CD4-positive, alpha-beta memory T cell (primary cell): ENCODE data around the gene ASGR1. TPM values are rescaled to one million over a fixed set of nuclear protein-coding genes. Genes with fewer than 3 reads are reported as not detected.

Source experiments
- CTCF ChIA-PET: fragments of 350-600 bp; sonication (Branson Sonifier 250); formaldehyde crosslinking; loops from one replicate; lab custom pipeline; 2021; ENCODE audit warnings: inconsistent platforms; ENCODE audit not compliant: partially characterized antibody; lab: Charles Lee
- POLR2A ChIA-PET: fragments of 350-600 bp; sonication (Branson Sonifier 250); formaldehyde crosslinking; loops from one replicate; lab custom pipeline; 2021; ENCODE audit not compliant: partially characterized antibody; lab: Charles Lee
- DNase-seq, 5 donors: peaks; one replicate each; pipeline versions ENCODE4 v3.0.0 to v3.0.0-alpha.2; 2020 to 2022; ENCODE audit warnings: mixed read lengths in 1 of 5
- H3K27ac ChIP-seq: one replicate; pipeline ENCODE4 v1.7.0; 2013; ENCODE audit warnings: low read depth, low read length
- H3K27me3 ChIP-seq: 2 replicates; pipeline ENCODE4 v1.7.0; 2013; ENCODE audit warnings: mild to moderate bottlenecking, low read length, moderate library complexity; ENCODE audit not compliant: insufficient read depth
- H3K36me3 ChIP-seq: 2 replicates; pipeline ENCODE4 v1.7.0; 2013; ENCODE audit warnings: mild to moderate bottlenecking, low read length, moderate library complexity; ENCODE audit not compliant: insufficient read depth
- H3K4me1 ChIP-seq: 2 replicates; pipeline ENCODE4 v1.7.0; 2013; ENCODE audit warnings: mild to moderate bottlenecking, low read length, moderate library complexity; ENCODE audit not compliant: insufficient read depth
- H3K4me3 ChIP-seq, 2 donors: one replicate each; pipeline ENCODE4 v1.7.0; 2013; ENCODE audit warnings: low read length in 2 of 2, mild to moderate bottlenecking in 1 of 2
- H3K9me3 ChIP-seq, 2 donors: one replicate each; pipeline ENCODE4 v1.7.0; 2013; ENCODE audit warnings: low read length in 2 of 2, control low read depth in 1 of 2; ENCODE audit not compliant: control insufficient read depth in 1 of 2
- H3K27ac Mint-ChIP-seq, 7 donors: one replicate each; pipeline ENCODE4 v1.8.0; 2020 to 2021; ENCODE audit warnings: mixed read lengths in 7 of 7, mild to moderate bottlenecking in 6 of 7, inconsistent platforms in 3 of 7, moderate library complexity in 3 of 7
- H3K27me3 Mint-ChIP-seq, 2 donors: one replicate each; pipeline ENCODE4 v1.8.0; 2020 to 2021; ENCODE audit warnings: mixed read lengths in 2 of 2
- H3K36me3 Mint-ChIP-seq, 2 donors: one replicate each; pipeline ENCODE4 v1.8.0; 2020 to 2021; ENCODE audit warnings: mixed read lengths in 2 of 2, inconsistent platforms in 1 of 2, mild to moderate bottlenecking in 1 of 2
- H3K4me1 Mint-ChIP-seq, 4 donors: one replicate each; pipeline ENCODE4 v1.8.0; 2020 to 2021; ENCODE audit warnings: mixed read lengths in 4 of 4, mild to moderate bottlenecking in 1 of 4
- H3K4me3 Mint-ChIP-seq, 8 donors: one replicate each; pipeline ENCODE4 v1.8.0; 2020 to 2021; ENCODE audit warnings: mixed read lengths in 8 of 8, mild to moderate bottlenecking in 7 of 8, moderate library complexity in 6 of 8, inconsistent platforms in 3 of 8
- H3K9me3 Mint-ChIP-seq, 8 donors: one replicate each; pipeline ENCODE4 v1.8.0; 2020 to 2021; ENCODE audit warnings: mixed read lengths in 8 of 8, mild to moderate bottlenecking in 5 of 8, inconsistent platforms in 3 of 8, moderate library complexity in 1 of 8
- intact Hi-C: fragments of 100-400 bp; cut with micrococcal nuclease; formaldehyde crosslinking; loops from one replicate; pipeline ENCODE4 v1.15.1; 2023
- polyA plus RNA-seq, 2 donors: library from polyadenylated mRNA; unstranded; fragments of 300-500 nt; fragmentation: Illumina TruSeq; gene quantifications; one replicate each; pipeline ENCODE4 v1.2.3, GENCODE V29; 2021
- total RNA-seq, 2 experiments: library from RNA; stranded (reverse); gene quantifications; one replicate each; pipeline ENCODE4 v1.2.3, GENCODE V29; 2021

Gene ASGR1
- total and polyA plus RNA-seq, 4 experiments from 2014 or later, result not detected

GRCh38 chr17:7216242-7217112 lies 37.3 kb upstream of the ASGR1 start:
- peak overlapping the region; percentile 73 to 98 (median 91) for H3K27ac Mint-ChIP-seq
- CTCF ChIA-PET, result interaction anchor here (0.8 kb wide), 1 partner anchor 171 kb away, joined by 3 read pairs; no protein-coding TSS in a partner anchor
- DNase-seq, result peak in 1 of 5 donors; percentile 27
- no peak overlapping the region for H3K27ac ChIP-seq
- peaks cover 69% of the 10 kb centered on the region for H3K4me1 ChIP-seq
- H3K4me1 Mint-ChIP-seq, result peaks cover 38 to 84% (median 58%) of the 10 kb centered on the region in 4 donors
- no peak overlapping the region for H3K4me3 ChIP-seq
- no peaks in the 10 kb centered on the region for H3K36me3 ChIP-seq
- peak overlapping the region; percentile 17 to 53 (median 36) for H3K4me3 Mint-ChIP-seq
- H3K27me3 Mint-ChIP-seq, result peaks cover 0 to 9% of the 10 kb centered on the region in 2 donors
- H3K36me3 Mint-ChIP-seq, result peaks cover 0 to 12% of the 10 kb centered on the region in 2 donors
- no peaks in the 10 kb centered on the region for H3K27me3 ChIP-seq
- no peaks in the 10 kb centered on the region for H3K9me3 ChIP-seq
- POLR2A ChIA-PET, result interaction anchor here (0.6 to 15.3 kb wide), 2 partner anchors 19 to 118 kb away, joined by 3 to 435 read pairs; partner anchors contain the start of genes DVL2, GABARAP and PHF23
- peaks cover 0 to 3% (median 0%) of the 10 kb centered on the region in 8 donors for H3K9me3 Mint-ChIP-seq
- intact Hi-C loops, result no loop called here

- H3K27ac ChIP-seq, result peak overlapping the region; percentile 96
- POLR2A ChIA-PET, result interaction anchor here (0.6 to 15.3 kb wide), 3 partner anchors 20 to 169 kb away, joined by 3 to 435 read pairs (median 10); partner anchors contain the start of genes DVL2, GABARAP and PHF23
- intact Hi-C loops, result loop anchor here (1.0 to 2.0 kb wide), 4 partner anchors 91 to 269 kb away; partner anchors contain the start of genes EIF5A, POLR2A and TMEM102
- no peaks in the 10 kb centered on the region for H3K36me3 ChIP-seq
- peaks cover 62% of the 10 kb centered on the region for H3K4me1 ChIP-seq
- Mint-ChIP-seq H3K9me3 (peaks cover 0 to 3% (median 0%) of the 10 kb centered on the region in 8 donors), H3K27ac (peak overlapping the region; percentile 89 to 100 (median 99)), H3K4me1 (peaks cover 31 to 76% (median 51%) of the 10 kb centered on the region in 4 donors), H3K4me3 (peak overlapping the region in 4 of 8 donors; percentile 18 to 98 (median 29)), H3K36me3 (peaks cover 0 to 7% of the 10 kb centered on the region in 2 donors), H3K27me3 (peaks cover 0 to 10% of the 10 kb centered on the region in 2 donors)
- H3K27me3 ChIP-seq, result no peaks in the 10 kb centered on the region
- CTCF ChIA-PET, result interaction anchor here (0.8 kb wide), 1 partner anchor 170 kb away, joined by 3 read pairs; no protein-coding TSS in a partner anchor
- H3K9me3 ChIP-seq, result no peaks in the 10 kb centered on the region
- DNase-seq, result peak in 1 of 5 donors; percentile 39
- no peak overlapping the region for H3K4me3 ChIP-seq
Measured at GRCh38 chr17:7215652-7216180, 36.5 kb upstream of the ASGR1 start.

- peak overlapping the region in 1 of 2 donors; percentile 73 for H3K4me3 ChIP-seq
- CTCF ChIA-PET, result interaction anchor here (0.8 to 1.7 kb wide), 3 partner anchors 65 to 169 kb away, joined by 3 to 11 read pairs (median 3); no protein-coding TSS in a partner anchor
- H3K4me1 ChIP-seq, result peaks cover 57% of the 10 kb centered on the region
- Mint-ChIP-seq H3K4me3 (peak overlapping the region; percentile 90 to 98 (median 93)), H3K27ac (peak overlapping the region; percentile 98 to 100 (median 100)), H3K27me3 (peaks cover 0 to 11% of the 10 kb centered on the region in 2 donors), H3K36me3 (peaks cover 0 to 5% of the 10 kb centered on the region in 2 donors), H3K4me1 (peaks cover 27 to 71% (median 46%) of the 10 kb centered on the region in 4 donors), H3K9me3 (peaks cover 0 to 3% (median 0%) of the 10 kb centered on the region in 8 donors)
- no peaks in the 10 kb centered on the region for H3K9me3 ChIP-seq
- intact Hi-C loops, result loop anchor here (1.0 to 2.0 kb wide), 4 partner anchors 92 to 269 kb away; partner anchors contain the start of genes EIF5A, POLR2A and TMEM102
- POLR2A ChIA-PET, result interaction anchor here (1.0 to 15.3 kb wide), 7 partner anchors 20 to 368 kb away, joined by 3 to 435 read pairs (median 4); partner anchors contain the start of genes DVL2, GABARAP, GPS2 and MPDU1
- no peaks in the 10 kb centered on the region for H3K27me3 ChIP-seq
- no peaks in the 10 kb centered on the region for H3K36me3 ChIP-seq
- DNase-seq, result peak in 1 of 5 donors; percentile 47
- H3K27ac ChIP-seq, result peak overlapping the region; percentile 96
Measured at GRCh38 chr17:7215136-7215638, 36.0 kb upstream of the ASGR1 start.

GRCh38 chr17:7214300-7215135 lies 35.3 kb upstream of the ASGR1 start:
- H3K4me3 Mint-ChIP-seq, result peak overlapping the region; percentile 90 to 98 (median 93)

GRCh38 chr17:7213895-7214299 lies 34.7 kb upstream of the ASGR1 start:
- Mint-ChIP-seq H3K4me3 (peak overlapping the region; percentile 90 to 98 (median 93)), H3K27ac (peak overlapping the region; percentile 98 to 100 (median 100)), H3K27me3 (peaks cover 0 to 13% of the 10 kb centered on the region in 2 donors), H3K4me1 (peaks cover 21 to 61% (median 39%) of the 10 kb centered on the region in 4 donors), H3K36me3 (peaks cover 0 to 5% of the 10 kb centered on the region in 2 donors), H3K9me3 (peaks cover 0 to 3% (median 0%) of the 10 kb centered on the region in 8 donors)
- H3K4me1 ChIP-seq, result peaks cover 48% of the 10 kb centered on the region
- intact Hi-C loops, result loop anchor here (1.0 to 2.0 kb wide), 7 partner anchors 9 to 472 kb away; partner anchors contain the start of genes EIF5A, ELP5, PHF23 and TMEM102
- ChIA-PET CTCF (interaction anchor here (0.9 to 1.7 kb wide), 9 partner anchors 20 to 168 kb away, joined by 3 to 11 read pairs (median 3); partner anchors contain the start of genes DVL2, GABARAP and PHF23), POLR2A (interaction anchor here (0.8 to 15.3 kb wide), 13 partner anchors 8 to 621 kb away, joined by 3 to 435 read pairs (median 4); partner anchors contain the start of genes CTDNEP1, DVL2, ELP5 and GABARAP)
- H3K36me3 ChIP-seq, result no peaks in the 10 kb centered on the region
- H3K27me3 ChIP-seq, result no peaks in the 10 kb centered on the region
- DNase-seq, result peak in 2 of 5 donors; percentile 85 to 91
- H3K4me3 ChIP-seq, result peak overlapping the region; percentile 47 to 73
- H3K27ac ChIP-seq, result peak overlapping the region; percentile 96
- H3K9me3 ChIP-seq, result no peaks in the 10 kb centered on the region

More at GRCh38 chr17:7214300-7215135, 35.3 kb upstream of the ASGR1 start:
- Histone ChIP-seq H3K9me3 (no peaks in the 10 kb centered on the region), H3K4me3 (peak overlapping the region; percentile 68 to 73), H3K27me3 (no peaks in the 10 kb centered on the region), H3K27ac (peak overlapping the region; percentile 96), H3K4me1 (peaks cover 54% of the 10 kb centered on the region), H3K36me3 (no peaks in the 10 kb centered on the region)
- Mint-ChIP-seq H3K27ac (peak overlapping the region; percentile 98 to 100 (median 100)), H3K4me1 (peaks cover 26 to 67% (median 43%) of the 10 kb centered on the region in 4 donors), H3K9me3 (peaks cover 0 to 3% (median 0%) of the 10 kb centered on the region in 8 donors), H3K36me3 (peaks cover 0 to 5% of the 10 kb centered on the region in 2 donors), H3K27me3 (peaks cover 0 to 13% of the 10 kb centered on the region in 2 donors)
- intact Hi-C loops, result loop anchor here (1.0 to 2.0 kb wide), 8 partner anchors 9 to 472 kb away; partner anchors contain the start of genes EIF5A, ELP5, PHF23 and POLR2A
- DNase-seq, result peak; percentile 97 to 99 (median 98)
- ChIA-PET CTCF (interaction anchor here (0.9 to 1.7 kb wide), 9 partner anchors 20 to 169 kb away, joined by 3 to 11 read pairs (median 3); partner anchors contain the start of genes DVL2, GABARAP and PHF23), POLR2A (interaction anchor here (0.8 to 15.3 kb wide), 14 partner anchors 9 to 620 kb away, joined by 3 to 435 read pairs (median 4); partner anchors contain the start of genes CTDNEP1, DVL2, ELP5 and GABARAP)
